ENCODE measurements around the gene NOTUM.
A peak's percentile ranks its signal among the peaks of the same experiment; 100 is the strongest.

The NOTUM gene

GRCh38 chr17:81934850-81935708 lies 25.9 kb downstream of the NOTUM start:
- no peak for DNase-seq

- no peak for DNase-seq
Observed at GRCh38 chr17:81934098-81934757, 26.8 kb downstream of the NOTUM start.

- DNase-seq = no peak
Observed at GRCh38 chr17:81933178-81933699, 27.7 kb downstream of the NOTUM start.

- no peak for DNase-seq
Observed at GRCh38 chr17:81932333-81932983, 28.5 kb downstream of the NOTUM start.

- DNase-seq = no peak
Observed at GRCh38 chr17:81931557-81932332, 29.2 kb downstream of the NOTUM start.

GRCh38 chr17:81931189-81931556 lies 29.8 kb downstream of the NOTUM start:
- DNase-seq = no peak

GRCh38 chr17:81930142-81931125 lies 30.6 kb downstream of the NOTUM start:
- DNase-seq = no peak

GRCh38 chr17:81929253-81930141 lies 31.5 kb downstream of the NOTUM start:
- no peak for DNase-seq

- no peak for DNase-seq
Observed at GRCh38 chr17:81928544-81929252, 32.3 kb downstream of the NOTUM start.

- DNase-seq = peak; percentile 90 to 92
Observed at GRCh38 chr17:81927653-81928543, 33.1 kb downstream of the NOTUM start, which contains the start of gene MAFG. MAFG (minus strand) TSS chr17:81927735; CDS start chr17:81923185, 4,550 bp downstream.

- DNase-seq = no peak
Observed at GRCh38 chr17:81927152-81927652, 33.8 kb downstream of the NOTUM start.

- peak; percentile 52 for DNase-seq
Observed at GRCh38 chr17:81926451-81927151, 34.4 kb downstream of the NOTUM start.

- DNase-seq = no peak
Observed at GRCh38 chr17:81925860-81926450, 35.0 kb downstream of the NOTUM start.

GRCh38 chr17:81924557-81925532 lies 36.1 kb downstream of the NOTUM start:
- peak in 1 of 2 donors; percentile 39 for DNase-seq

- peak in 1 of 2 donors; percentile 54 for DNase-seq
Observed at GRCh38 chr17:81923302-81924260, 37.4 kb downstream of the NOTUM start.
